Osteocyte (in vitro differentiated cells): Measurements from ENCODE around the gene DOK5. TPM values are rescaled to one million over a fixed set of nuclear protein-coding genes. Genes with fewer than 3 reads are reported as not detected.

ENCODE experiments used
- DNase-seq: peaks from one replicate; pipeline ENCODE4 v3.0.0; 2021; ENCODE audit warnings: mixed read lengths; ENCODE audit not compliant: unreplicated experiment; ENCODE audit errors: extremely low spot score
- H3K27ac Mint-ChIP-seq: one replicate; pipeline ENCODE4 v1.8.0; 2021; ENCODE audit warnings: mild to moderate bottlenecking, mixed read lengths; ENCODE audit not compliant: unreplicated experiment
- H3K27me3 Mint-ChIP-seq: one replicate; pipeline ENCODE4 v1.8.0; 2021; ENCODE audit warnings: mixed read lengths; ENCODE audit not compliant: unreplicated experiment
- H3K36me3 Mint-ChIP-seq: one replicate; pipeline ENCODE4 v1.8.0; 2021; ENCODE audit warnings: mixed read lengths; ENCODE audit not compliant: unreplicated experiment
- H3K4me1 Mint-ChIP-seq: one replicate; pipeline ENCODE4 v1.8.0; 2021; ENCODE audit warnings: mixed read lengths; ENCODE audit not compliant: unreplicated experiment
- H3K4me3 Mint-ChIP-seq: one replicate; pipeline ENCODE4 v1.8.0; 2021; ENCODE audit warnings: mild to moderate bottlenecking, moderate library complexity, mixed read lengths; ENCODE audit not compliant: unreplicated experiment
- H3K9me3 Mint-ChIP-seq: one replicate; pipeline ENCODE4 v1.8.0; 2021; ENCODE audit warnings: mixed read lengths; ENCODE audit not compliant: unreplicated experiment
- total RNA-seq: library from RNA; stranded (reverse); gene quantifications from 2 replicates; pipeline ENCODE4 v1.2.1, GENCODE V29; 2021
- TF ChIP-seq, protein P1 (sequence below): fragments of 200-600 bp; sonication (generic); IDR thresholded peaks from 2 replicates; pipeline ENCODE4 v1.5.0; 2021; ENCODE audit warnings: antibody characterized with exemption, mild to moderate bottlenecking, moderate library complexity

DOK5 gene
- total RNA-seq, 1 donor from 2014 or later: 7.4 TPM

DNA sequence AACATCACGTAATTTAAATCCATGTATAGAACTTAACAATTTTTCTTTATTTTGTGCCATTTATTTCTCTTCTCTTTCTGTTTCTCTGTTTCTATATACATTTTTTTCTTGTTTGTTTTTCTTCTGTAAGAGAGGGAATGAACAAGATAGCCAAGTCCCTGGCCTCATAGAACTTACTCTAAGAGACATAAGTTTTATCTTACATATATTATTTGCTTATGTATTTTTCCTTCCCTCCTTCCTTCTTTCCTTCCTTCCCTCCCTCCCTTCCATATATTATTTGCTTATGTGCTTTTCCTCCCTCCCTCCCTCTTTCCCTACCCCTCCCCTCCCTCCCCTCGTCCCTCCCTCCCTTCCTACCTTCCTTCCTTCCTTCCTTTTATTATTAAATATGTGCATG is 13.0 kb downstream of the DOK5 start:
- H3K27me3 Mint-ChIP-seq: peaks cover 2% of the 10 kb centered on the region
- H3K4me3 Mint-ChIP-seq: no peak overlapping the region
- H3K36me3 Mint-ChIP-seq: no peaks in the 10 kb centered on the region
- no peaks in the 10 kb centered on the region for H3K9me3 Mint-ChIP-seq
- H3K4me1 Mint-ChIP-seq: no peaks in the 10 kb centered on the region
- DNase-seq: no peak
- TF ChIP-seq, protein P1, sequence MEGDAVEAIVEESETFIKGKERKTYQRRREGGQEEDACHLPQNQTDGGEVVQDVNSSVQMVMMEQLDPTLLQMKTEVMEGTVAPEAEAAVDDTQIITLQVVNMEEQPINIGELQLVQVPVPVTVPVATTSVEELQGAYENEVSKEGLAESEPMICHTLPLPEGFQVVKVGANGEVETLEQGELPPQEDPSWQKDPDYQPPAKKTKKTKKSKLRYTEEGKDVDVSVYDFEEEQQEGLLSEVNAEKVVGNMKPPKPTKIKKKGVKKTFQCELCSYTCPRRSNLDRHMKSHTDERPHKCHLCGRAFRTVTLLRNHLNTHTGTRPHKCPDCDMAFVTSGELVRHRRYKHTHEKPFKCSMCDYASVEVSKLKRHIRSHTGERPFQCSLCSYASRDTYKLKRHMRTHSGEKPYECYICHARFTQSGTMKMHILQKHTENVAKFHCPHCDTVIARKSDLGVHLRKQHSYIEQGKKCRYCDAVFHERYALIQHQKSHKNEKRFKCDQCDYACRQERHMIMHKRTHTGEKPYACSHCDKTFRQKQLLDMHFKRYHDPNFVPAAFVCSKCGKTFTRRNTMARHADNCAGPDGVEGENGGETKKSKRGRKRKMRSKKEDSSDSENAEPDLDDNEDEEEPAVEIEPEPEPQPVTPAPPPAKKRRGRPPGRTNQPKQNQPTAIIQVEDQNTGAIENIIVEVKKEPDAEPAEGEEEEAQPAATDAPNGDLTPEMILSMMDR: no peak
- H3K27ac Mint-ChIP-seq: no peak overlapping the region

DNA sequence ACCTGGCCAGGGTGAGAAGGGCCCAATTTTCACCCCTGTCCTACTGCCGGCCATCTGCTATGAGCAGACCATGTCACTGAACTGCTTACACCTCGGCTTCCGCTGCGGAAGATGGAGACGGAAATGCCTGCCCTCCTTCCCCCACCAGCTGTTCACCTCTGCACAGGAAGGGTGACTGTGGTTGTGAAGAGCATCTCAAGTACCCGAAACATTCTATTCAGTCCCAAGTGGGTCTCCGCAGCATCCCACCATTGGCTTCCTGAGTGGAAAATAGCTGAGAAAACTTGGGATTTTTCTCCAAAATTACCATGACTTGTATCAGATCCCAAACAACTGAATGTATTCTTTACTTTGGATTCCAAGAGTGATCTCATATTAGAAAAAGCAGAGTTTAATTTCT is 16.1 kb downstream of the DOK5 start:
- TF ChIP-seq, protein P1: no peak
- H3K27me3 Mint-ChIP-seq: peaks cover 2% of the 10 kb centered on the region
- DNase-seq: no peak
- no peaks in the 10 kb centered on the region for H3K4me1 Mint-ChIP-seq
- no peak overlapping the region for H3K4me3 Mint-ChIP-seq
- H3K27ac Mint-ChIP-seq: no peak overlapping the region
- no peaks in the 10 kb centered on the region for H3K9me3 Mint-ChIP-seq
- H3K36me3 Mint-ChIP-seq: no peaks in the 10 kb centered on the region

DNA sequence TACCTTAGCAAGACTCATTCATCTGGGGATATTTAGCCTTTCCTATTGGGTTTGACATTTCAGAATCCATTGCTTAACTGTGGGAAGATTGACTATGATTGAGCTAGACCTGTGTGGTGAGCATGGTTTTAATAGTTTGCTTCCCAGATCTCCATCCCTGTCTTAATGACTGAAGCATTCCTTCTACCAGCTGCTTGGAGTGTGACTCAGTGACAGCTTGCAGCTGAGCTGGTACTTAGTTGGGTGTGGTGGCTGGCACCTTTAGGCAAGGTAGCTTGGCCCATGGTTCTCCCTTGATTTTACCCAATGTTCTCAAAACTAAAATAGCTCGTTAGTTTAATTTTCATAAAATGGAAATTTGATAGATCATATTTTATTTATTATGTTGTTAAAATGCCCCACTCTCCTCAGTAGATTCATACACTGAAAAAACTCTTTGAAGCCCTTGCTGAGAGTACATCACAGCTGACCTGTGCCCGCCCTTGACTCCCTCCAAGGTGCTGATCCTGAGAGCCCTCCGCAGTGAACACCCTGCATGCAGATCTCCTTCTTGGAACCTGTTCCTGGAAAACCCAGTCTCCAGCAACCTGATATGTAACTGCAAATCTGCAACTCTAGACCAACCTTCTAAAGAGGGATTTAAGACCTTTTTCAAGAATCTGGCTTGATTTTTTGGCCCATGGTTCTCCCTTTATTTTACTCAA is 19.1 kb downstream of the DOK5 start:
- Mint-ChIP-seq H3K27me3 (no peaks in the 10 kb centered on the region), H3K36me3 (no peaks in the 10 kb centered on the region), H3K27ac (no peak overlapping the region), H3K4me3 (no peak overlapping the region), H3K9me3 (no peaks in the 10 kb centered on the region), H3K4me1 (no peaks in the 10 kb centered on the region)
- DNase-seq: no peak
- TF ChIP-seq, protein P1: no peak

DNA sequence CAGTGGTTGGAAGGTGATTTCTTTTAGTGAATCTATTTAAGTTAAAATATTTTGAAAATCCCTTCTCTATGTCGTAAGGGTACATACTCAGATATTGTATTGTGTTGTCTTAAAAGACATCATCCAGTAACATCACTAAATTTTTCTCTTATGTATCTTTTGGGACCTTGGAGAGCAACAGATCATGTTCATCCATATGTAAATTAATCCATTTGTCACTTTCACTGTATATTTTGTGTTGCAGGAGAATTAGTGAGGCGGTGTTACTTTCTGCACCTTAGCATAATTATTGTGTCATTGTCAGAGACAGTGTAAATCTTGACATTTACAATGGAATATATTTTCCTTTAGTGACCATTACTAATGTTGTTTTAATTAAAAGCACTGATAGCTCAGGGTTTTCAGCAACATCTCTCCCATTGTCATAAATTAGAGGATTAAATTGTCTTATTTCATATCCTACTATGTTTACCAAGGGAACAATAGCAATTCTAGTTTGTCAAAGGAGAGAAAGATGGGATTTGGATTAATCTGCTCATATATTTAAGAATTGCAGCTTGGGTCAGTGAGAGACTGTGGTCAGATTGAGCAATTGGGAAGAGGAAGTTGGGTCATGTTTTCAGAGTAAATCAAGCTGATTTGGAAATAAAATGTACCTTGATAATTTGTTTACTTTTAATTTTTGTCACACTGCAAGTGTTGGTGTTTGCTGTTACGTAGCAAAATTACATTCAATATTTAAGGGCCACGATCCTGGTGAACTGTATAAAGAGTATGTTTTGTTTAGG is 22.7 kb downstream of the DOK5 start:
- TF ChIP-seq, protein P1: no peak
- Mint-ChIP-seq H3K27me3 (no peaks in the 10 kb centered on the region), H3K4me3 (no peak overlapping the region), H3K9me3 (no peaks in the 10 kb centered on the region), H3K36me3 (no peaks in the 10 kb centered on the region), H3K27ac (no peak overlapping the region), H3K4me1 (no peaks in the 10 kb centered on the region)
- no peak for DNase-seq

DNA sequence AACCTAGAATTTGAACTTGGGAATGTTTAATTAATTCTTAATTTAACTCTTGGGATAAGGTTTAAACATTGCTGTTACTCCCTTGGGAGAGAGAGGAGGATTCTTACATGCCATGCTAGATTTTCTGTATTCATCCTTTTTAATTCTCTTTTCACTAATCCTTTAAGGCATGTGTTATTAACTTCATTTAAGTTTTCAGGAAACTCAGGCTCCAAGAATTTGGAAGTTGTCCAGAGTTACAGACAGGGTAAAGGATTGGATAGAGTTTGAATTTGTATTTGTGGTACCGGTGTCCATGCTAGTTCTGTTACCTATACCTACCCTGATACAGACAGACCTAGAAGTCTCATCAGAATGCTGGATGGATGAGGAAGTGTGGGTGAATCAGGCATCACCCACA is 23.7 kb downstream of the DOK5 start:
- Mint-ChIP-seq H3K27ac (no peak overlapping the region), H3K4me1 (no peaks in the 10 kb centered on the region), H3K36me3 (no peaks in the 10 kb centered on the region), H3K27me3 (no peaks in the 10 kb centered on the region), H3K4me3 (no peak overlapping the region), H3K9me3 (no peaks in the 10 kb centered on the region)
- TF ChIP-seq, protein P1: no peak
- DNase-seq: no peak
